ENCODE data around the gene CYP11A1.

The CYP11A1 gene

GRCh38 chr15:74306781-74307217, 60.6 kb downstream of the CYP11A1 start:
- Histone ChIP-seq H3K4me3 (replicated peaks; ENCODE audit: insufficient read depth, low read length) (no peak overlapping the region), H3K27me3 (ENCODE audit: insufficient read depth, poor library complexity, severe bottlenecking) (no peaks in the 10 kb centered on the region), H3K27ac (replicated peaks) (no peak overlapping the region)
- no peak for DNase-seq (ENCODE audit: low read depth in 1 of 2, low spot score in 1 of 2)
- TF ChIP-seq SPI1 (IDR thresholded peaks at IDR 0.05; ENCODE audit: borderline replicate concordance, low read depth) (no peak), CTCF (IDR thresholded peaks at IDR 0.05; ENCODE audit: insufficient read depth, low read length) (no peak), POLR2AphosphoS5 (IDR thresholded peaks at IDR 0.05; ENCODE audit: low read depth) (no peak), GABPA (IDR thresholded peaks at IDR 0.05; ENCODE audit: low read depth) (no peak)
- TF ChIP-seq, protein P1, sequence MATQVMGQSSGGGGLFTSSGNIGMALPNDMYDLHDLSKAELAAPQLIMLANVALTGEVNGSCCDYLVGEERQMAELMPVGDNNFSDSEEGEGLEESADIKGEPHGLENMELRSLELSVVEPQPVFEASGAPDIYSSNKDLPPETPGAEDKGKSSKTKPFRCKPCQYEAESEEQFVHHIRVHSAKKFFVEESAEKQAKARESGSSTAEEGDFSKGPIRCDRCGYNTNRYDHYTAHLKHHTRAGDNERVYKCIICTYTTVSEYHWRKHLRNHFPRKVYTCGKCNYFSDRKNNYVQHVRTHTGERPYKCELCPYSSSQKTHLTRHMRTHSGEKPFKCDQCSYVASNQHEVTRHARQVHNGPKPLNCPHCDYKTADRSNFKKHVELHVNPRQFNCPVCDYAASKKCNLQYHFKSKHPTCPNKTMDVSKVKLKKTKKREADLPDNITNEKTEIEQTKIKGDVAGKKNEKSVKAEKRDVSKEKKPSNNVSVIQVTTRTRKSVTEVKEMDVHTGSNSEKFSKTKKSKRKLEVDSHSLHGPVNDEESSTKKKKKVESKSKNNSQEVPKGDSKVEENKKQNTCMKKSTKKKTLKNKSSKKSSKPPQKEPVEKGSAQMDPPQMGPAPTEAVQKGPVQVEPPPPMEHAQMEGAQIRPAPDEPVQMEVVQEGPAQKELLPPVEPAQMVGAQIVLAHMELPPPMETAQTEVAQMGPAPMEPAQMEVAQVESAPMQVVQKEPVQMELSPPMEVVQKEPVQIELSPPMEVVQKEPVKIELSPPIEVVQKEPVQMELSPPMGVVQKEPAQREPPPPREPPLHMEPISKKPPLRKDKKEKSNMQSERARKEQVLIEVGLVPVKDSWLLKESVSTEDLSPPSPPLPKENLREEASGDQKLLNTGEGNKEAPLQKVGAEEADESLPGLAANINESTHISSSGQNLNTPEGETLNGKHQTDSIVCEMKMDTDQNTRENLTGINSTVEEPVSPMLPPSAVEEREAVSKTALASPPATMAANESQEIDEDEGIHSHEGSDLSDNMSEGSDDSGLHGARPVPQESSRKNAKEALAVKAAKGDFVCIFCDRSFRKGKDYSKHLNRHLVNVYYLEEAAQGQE (IDR thresholded peaks at IDR 0.05; ENCODE audit: insufficient replicate concordance, low read depth) = no peak

GRCh38 chr15:74305687-74306086, 61.8 kb downstream of the CYP11A1 start:
- DNase-seq (ENCODE audit: low read depth in 1 of 2, low spot score in 1 of 2) = no peak
- no peaks in the 10 kb centered on the region for H3K27me3 ChIP-seq (ENCODE audit: insufficient read depth, poor library complexity, severe bottlenecking)
- H3K27ac ChIP-seq (replicated peaks) = no peak overlapping the region
- TF ChIP-seq CTCF (IDR thresholded peaks at IDR 0.05; ENCODE audit: insufficient read depth, low read length) (no peak), GABPA (IDR thresholded peaks at IDR 0.05; ENCODE audit: low read depth) (no peak), SPI1 (IDR thresholded peaks at IDR 0.05; ENCODE audit: borderline replicate concordance, low read depth) (no peak), POLR2AphosphoS5 (IDR thresholded peaks at IDR 0.05; ENCODE audit: low read depth) (no peak)
- TF ChIP-seq, protein P1 (IDR thresholded peaks at IDR 0.05; ENCODE audit: insufficient replicate concordance, low read depth) = no peak
- H3K4me3 ChIP-seq (replicated peaks; ENCODE audit: insufficient read depth, low read length) = no peak overlapping the region

- no peak for DNase-seq (ENCODE audit: low read depth in 1 of 2, low spot score in 1 of 2)
- no peak for TF ChIP-seq GABPA (IDR thresholded peaks at IDR 0.05; ENCODE audit: low read depth)
- Histone ChIP-seq H3K27me3 (ENCODE audit: insufficient read depth, poor library complexity, severe bottlenecking) (no peaks in the 10 kb centered on the region), H3K4me3 (replicated peaks; ENCODE audit: insufficient read depth, low read length) (no peak overlapping the region), H3K27ac (replicated peaks) (no peak overlapping the region)
Observed at GRCh38 chr15:74304431-74304830, 63.0 kb downstream of the CYP11A1 start.

DNA sequence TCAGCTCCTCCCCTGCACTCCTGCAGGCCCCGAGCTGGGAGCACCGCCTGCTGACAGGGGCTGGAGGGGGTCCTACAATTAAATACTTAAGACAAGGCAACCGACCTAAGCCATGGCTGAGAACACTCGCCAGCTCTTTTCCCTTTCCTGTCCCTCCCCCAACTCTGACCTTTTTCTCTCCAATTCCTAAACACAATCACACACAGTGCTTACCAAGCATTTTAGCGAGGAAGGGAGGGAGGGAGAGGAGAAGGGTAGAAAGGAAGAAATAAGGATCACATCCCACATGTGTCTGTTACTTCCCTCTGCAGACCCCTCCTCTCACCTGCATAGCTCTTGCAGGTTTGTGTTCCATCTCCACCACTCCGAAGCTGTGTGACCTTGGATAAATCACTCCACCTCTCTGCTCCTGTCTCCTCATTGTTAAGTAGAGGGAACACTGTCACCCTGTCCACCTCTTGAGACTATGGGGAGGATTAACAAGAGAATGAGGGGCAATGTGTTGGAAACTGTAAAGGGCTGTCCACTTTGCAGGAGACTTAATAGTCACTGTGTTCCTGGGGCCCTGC, 63.6 kb downstream of the CYP11A1 start:
- TF ChIP-seq, protein P1 (IDR thresholded peaks at IDR 0.05; ENCODE audit: insufficient replicate concordance, low read depth) = no peak
- TF ChIP-seq POLR2AphosphoS5 (IDR thresholded peaks at IDR 0.05; ENCODE audit: low read depth) (no peak), CTCF (IDR thresholded peaks at IDR 0.05; ENCODE audit: insufficient read depth, low read length) (no peak), GABPA (IDR thresholded peaks at IDR 0.05; ENCODE audit: low read depth) (no peak)
- no peak for DNase-seq (ENCODE audit: low read depth in 1 of 2, low spot score in 1 of 2)
- no peaks in the 10 kb centered on the region for H3K27me3 ChIP-seq (ENCODE audit: insufficient read depth, poor library complexity, severe bottlenecking)
- no peak overlapping the region for H3K4me3 ChIP-seq (replicated peaks; ENCODE audit: insufficient read depth, low read length)
- H3K27ac ChIP-seq (replicated peaks) = no peak overlapping the region

Data from HL-60 (cell line).